Stimulated activated naive CD8-positive, alpha-beta T cell treated with anti-CD3 and anti-CD28 coated beads, Interleukin-15, Interleukin-2, amounts not matched to agents 100 ng/mL and 50 ng/mL, for 24 hours (primary cell): ENCODE data around the gene METTL21C.

ENCODE experiments used
- H3K27ac Mint-ChIP-seq: one replicate; pipeline ENCODE4 v1.8.0; 2021; ENCODE audit warnings: mild to moderate bottlenecking, mixed read lengths
- H3K27me3 Mint-ChIP-seq: one replicate; pipeline ENCODE4 v1.8.0; 2021; ENCODE audit warnings: mixed read lengths
- H3K36me3 Mint-ChIP-seq: one replicate; pipeline ENCODE4 v1.8.0; 2021; ENCODE audit warnings: low read depth, mixed read lengths
- H3K4me1 Mint-ChIP-seq: one replicate; pipeline ENCODE4 v1.8.0; 2021; ENCODE audit warnings: low read depth, mixed read lengths
- H3K4me3 Mint-ChIP-seq: one replicate; pipeline ENCODE4 v1.8.0; 2021; ENCODE audit warnings: mild to moderate bottlenecking, mixed read lengths
- H3K9me3 Mint-ChIP-seq: one replicate; pipeline ENCODE4 v1.8.0; 2021; ENCODE audit warnings: mixed read lengths

Gene METTL21C

GRCh38 chr13:102703726-102704035 is 8.8 kb upstream of the METTL21C start:
- peaks cover 6% of the 10 kb centered on the region for H3K27me3 Mint-ChIP-seq
- H3K36me3 Mint-ChIP-seq: no peaks in the 10 kb centered on the region
- H3K4me1 Mint-ChIP-seq: peaks cover 4% of the 10 kb centered on the region
- H3K4me3 Mint-ChIP-seq: no peak overlapping the region
- peaks cover 4% of the 10 kb centered on the region for H3K9me3 Mint-ChIP-seq
- H3K27ac Mint-ChIP-seq: no peak overlapping the region

DNA sequence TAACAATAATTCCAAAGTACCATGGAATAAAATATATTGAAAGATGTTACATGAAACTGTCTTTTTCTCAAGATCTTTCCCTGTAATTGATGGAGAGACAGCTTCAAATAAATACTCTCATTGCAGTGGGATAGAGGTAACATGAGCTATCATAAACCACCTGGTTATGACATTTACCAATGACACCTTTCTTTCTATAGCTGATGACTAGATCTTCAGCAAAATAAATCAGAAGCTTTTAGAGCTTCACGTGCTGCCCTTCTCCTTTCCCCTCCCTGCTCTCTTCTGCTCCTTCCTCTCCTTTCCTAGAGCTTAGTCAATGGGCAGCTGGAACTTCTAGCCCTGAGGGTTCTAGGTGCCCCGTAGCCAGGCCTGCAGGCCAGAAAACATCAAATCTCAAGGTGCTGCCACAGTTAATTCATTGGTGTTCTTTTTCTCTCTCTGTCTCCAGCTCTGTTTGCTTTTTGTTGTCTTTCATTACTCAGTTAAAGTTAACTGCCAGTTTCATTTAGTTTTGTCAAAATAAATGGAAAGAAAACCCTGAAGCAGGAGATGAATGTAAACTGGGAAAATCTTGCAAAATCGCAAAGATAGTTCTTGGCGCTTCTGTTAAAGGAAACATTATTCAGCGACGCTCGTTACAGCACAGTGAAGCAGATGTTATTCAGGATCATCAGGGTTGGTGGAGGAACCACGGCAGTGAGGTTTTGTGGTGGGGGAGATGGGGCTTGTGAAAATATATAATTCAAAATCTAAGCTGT is 8.3 kb upstream of the METTL21C start:
- Mint-ChIP-seq H3K9me3 (peaks cover 4% of the 10 kb centered on the region), H3K4me1 (peaks cover 4% of the 10 kb centered on the region), H3K36me3 (no peaks in the 10 kb centered on the region), H3K27ac (no peak overlapping the region), H3K4me3 (no peak overlapping the region), H3K27me3 (peaks cover 6% of the 10 kb centered on the region)

DNA sequence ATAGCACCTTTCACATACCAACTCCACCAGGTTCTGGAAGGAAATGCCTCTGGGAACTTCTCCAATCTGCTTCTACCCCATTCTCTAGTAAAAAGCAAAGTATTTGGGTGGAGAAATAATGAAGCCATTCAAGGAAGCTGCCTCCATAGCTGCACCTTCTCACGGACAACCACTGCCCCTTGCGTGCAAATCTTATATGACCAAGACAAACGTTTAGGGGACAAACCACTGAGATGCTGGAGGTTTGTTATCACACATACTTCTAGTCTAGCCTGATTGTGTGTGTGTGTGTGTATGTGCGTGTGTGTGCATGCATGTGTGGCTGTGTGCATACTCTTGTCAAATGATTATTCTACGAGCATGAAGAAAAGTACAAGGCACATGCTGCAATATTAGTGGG is 6.5 kb upstream of the METTL21C start:
- H3K36me3 Mint-ChIP-seq: no peaks in the 10 kb centered on the region
- H3K4me1 Mint-ChIP-seq: peaks cover 4% of the 10 kb centered on the region
- peaks cover 6% of the 10 kb centered on the region for H3K27me3 Mint-ChIP-seq
- H3K9me3 Mint-ChIP-seq: peaks cover 4% of the 10 kb centered on the region
- H3K4me3 Mint-ChIP-seq: no peak overlapping the region
- H3K27ac Mint-ChIP-seq: no peak overlapping the region

- Mint-ChIP-seq H3K36me3 (no peaks in the 10 kb centered on the region), H3K4me3 (no peak overlapping the region), H3K4me1 (peaks cover 4% of the 10 kb centered on the region), H3K27me3 (peaks cover 6% of the 10 kb centered on the region), H3K9me3 (peaks cover 4% of the 10 kb centered on the region), H3K27ac (no peak overlapping the region)
Measured at GRCh38 chr13:102700088-102701031, 5.5 kb upstream of the METTL21C start.

DNA sequence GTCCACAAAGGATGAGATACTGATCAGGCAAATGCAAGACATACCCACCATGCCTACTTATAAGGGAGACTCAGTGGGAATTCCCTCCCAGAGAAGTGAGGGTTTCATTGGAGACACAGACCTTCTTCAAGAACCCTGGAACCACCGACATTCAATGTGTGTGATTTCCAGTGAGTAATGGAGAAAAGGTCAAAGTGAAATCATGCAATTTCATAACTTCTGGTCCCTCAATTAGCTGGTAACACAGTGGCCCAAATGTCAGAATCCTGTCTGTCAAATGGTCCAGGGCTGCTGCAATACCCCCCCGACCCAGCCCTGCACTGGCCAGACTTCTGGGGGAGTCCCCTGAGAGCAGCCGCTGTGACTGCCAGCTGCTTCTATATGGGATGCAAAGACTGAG is 4.7 kb upstream of the METTL21C start:
- Mint-ChIP-seq H3K9me3 (peaks cover 4% of the 10 kb centered on the region), H3K27me3 (peaks cover 7% of the 10 kb centered on the region), H3K4me3 (no peak overlapping the region), H3K36me3 (no peaks in the 10 kb centered on the region), H3K4me1 (peaks cover 4% of the 10 kb centered on the region), H3K27ac (no peak overlapping the region)

DNA sequence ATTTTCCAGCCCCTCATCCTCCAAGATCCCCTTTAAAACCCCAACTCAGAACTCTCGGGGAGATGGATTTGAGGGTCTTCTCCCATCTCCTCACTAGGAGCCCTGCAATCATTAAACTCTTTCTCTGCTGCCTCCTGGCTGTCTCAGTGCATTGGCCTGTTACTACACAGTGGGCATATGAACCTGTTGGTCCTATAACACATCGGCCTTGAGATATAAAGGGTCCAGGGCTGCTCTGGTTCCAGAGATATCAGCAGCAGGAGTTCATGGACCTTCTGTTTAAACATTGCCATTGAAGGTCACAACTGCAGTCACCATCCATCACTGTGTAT is 3.8 kb upstream of the METTL21C start:
- no peak overlapping the region for H3K4me3 Mint-ChIP-seq
- peaks cover 4% of the 10 kb centered on the region for H3K4me1 Mint-ChIP-seq
- no peaks in the 10 kb centered on the region for H3K36me3 Mint-ChIP-seq
- peaks cover 7% of the 10 kb centered on the region for H3K27me3 Mint-ChIP-seq
- peaks cover 4% of the 10 kb centered on the region for H3K9me3 Mint-ChIP-seq
- H3K27ac Mint-ChIP-seq: no peak overlapping the region

DNA sequence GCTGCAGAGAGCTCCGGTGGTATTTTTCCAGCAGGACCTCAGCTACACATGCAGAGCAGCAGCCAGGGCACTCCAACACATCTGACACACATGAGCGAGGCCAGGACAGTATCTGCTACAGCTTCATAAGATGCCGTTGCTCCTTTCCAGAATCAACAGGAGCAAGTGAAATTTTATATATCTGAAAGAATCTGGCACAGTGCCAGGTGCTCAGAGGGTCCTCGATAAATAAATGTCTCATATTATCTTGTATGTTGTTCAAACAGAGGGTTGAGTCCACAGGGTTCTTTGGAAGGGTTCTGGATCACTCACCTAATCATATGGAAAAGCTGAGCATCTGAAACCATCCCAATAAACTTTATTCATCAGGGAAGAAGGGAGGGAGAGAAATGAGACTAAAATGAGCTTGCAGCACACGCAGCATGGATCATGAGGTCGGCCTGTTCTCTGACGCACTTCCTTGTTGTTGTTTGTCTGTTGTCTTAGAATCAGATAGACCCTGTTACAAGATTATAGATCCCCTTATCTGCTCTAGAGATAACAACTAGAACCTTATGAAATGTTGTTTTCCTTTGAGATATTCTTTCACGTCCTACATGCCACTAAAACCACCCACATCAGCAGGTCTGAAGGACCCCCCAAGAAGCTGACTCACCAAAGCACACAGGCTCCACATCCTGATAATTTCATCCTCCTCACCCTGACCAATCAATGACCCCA is 3.2 kb upstream of the METTL21C start:
- H3K36me3 Mint-ChIP-seq: no peaks in the 10 kb centered on the region
- no peak overlapping the region for H3K27ac Mint-ChIP-seq
- peaks cover 4% of the 10 kb centered on the region for H3K4me1 Mint-ChIP-seq
- no peak overlapping the region for H3K4me3 Mint-ChIP-seq
- H3K9me3 Mint-ChIP-seq: peaks cover 4% of the 10 kb centered on the region
- H3K27me3 Mint-ChIP-seq: peaks cover 7% of the 10 kb centered on the region

DNA sequence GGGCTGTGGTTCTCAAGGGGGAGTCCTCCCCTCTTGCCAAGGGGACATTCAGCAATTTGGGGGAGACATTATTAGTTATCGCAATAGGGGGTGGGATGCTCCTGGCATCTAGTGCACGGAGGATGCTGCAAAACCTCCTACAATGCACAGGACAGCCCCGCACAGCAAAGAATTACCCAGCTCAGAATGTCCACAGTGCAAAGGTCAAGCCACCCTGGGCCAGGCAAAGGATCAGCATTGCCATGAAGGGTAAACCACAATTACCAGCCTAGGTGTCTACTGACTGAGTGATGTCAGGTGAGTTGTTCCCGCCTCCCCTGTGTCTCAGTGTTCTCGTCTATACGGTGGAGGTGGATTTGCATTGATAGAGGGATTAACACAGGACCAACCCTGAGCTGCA is 2.4 kb upstream of the METTL21C start:
- peaks cover 4% of the 10 kb centered on the region for H3K4me1 Mint-ChIP-seq
- H3K9me3 Mint-ChIP-seq: peaks cover 4% of the 10 kb centered on the region
- no peak overlapping the region for H3K4me3 Mint-ChIP-seq
- peaks cover 10% of the 10 kb centered on the region for H3K27me3 Mint-ChIP-seq
- no peaks in the 10 kb centered on the region for H3K36me3 Mint-ChIP-seq
- no peak overlapping the region for H3K27ac Mint-ChIP-seq

DNA sequence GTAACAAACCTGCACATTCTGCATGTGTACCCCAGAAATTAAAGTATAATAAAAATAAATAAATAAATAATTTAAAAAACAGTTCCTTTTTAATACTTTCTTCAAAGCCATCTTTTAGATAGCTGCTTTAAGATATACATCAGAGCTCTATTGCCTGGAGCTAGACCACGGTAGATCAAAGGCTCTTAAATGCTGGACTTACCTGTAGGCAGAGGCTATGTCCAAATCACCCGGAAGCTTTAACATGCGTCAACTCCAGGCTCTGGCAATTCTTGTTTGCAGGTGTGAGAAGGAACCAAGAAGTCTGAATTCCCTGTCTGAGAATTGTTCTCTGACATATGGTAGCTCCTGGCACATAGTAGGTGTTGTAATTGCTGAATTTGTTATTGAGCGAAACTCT is 1.6 kb upstream of the METTL21C start:
- peaks cover 4% of the 10 kb centered on the region for H3K9me3 Mint-ChIP-seq
- H3K36me3 Mint-ChIP-seq: no peaks in the 10 kb centered on the region
- peaks cover 15% of the 10 kb centered on the region for H3K27me3 Mint-ChIP-seq
- no peak overlapping the region for H3K27ac Mint-ChIP-seq
- H3K4me1 Mint-ChIP-seq: peaks cover 4% of the 10 kb centered on the region
- H3K4me3 Mint-ChIP-seq: no peak overlapping the region

DNA sequence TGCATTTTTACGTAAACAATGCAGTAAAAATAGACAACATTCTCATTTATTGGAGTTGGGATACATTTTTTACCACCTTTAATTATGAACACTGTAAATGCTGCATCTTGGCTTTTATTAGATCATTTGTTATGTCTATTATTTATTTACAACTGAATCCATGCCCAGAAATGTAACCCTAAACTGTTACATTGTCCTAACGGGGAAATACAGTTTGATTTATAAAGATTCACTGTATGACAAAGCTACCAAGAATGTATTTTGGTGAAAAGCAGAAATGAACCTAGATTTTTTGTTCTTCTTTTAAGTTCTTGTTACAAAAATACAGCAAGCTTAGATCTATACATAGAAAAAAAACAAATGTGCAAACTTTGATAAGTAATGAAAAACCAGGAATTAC is 1.1 kb downstream of the METTL21C start:
- no peak overlapping the region for H3K27ac Mint-ChIP-seq
- H3K4me1 Mint-ChIP-seq: peaks cover under 1% of the 10 kb centered on the region
- H3K27me3 Mint-ChIP-seq: peaks cover 15% of the 10 kb centered on the region
- H3K4me3 Mint-ChIP-seq: no peak overlapping the region
- no peaks in the 10 kb centered on the region for H3K9me3 Mint-ChIP-seq
- H3K36me3 Mint-ChIP-seq: no peaks in the 10 kb centered on the region

GRCh38 chr13:102693250-102693649 is 1.6 kb downstream of the METTL21C start:
- Mint-ChIP-seq H3K27me3 (peaks cover 15% of the 10 kb centered on the region), H3K4me3 (no peak overlapping the region), H3K36me3 (no peaks in the 10 kb centered on the region), H3K9me3 (no peaks in the 10 kb centered on the region), H3K4me1 (peaks cover 6% of the 10 kb centered on the region), H3K27ac (no peak overlapping the region)

DNA sequence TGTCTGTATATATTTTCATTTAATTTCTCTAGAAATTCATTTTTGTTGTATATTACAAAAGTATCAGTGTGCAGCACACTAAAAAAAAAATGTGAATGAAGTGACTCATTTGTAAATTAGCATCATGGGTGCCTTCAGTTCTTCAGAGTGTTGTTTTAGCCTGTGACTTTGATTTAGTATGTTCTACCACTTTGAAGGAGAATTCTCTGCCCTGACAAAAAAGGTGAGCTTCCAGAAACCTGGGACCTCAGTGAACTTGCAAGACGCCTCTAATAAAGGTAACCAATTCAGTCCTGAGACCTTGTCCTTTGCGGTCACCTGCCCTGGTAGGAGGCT is 2.4 kb downstream of the METTL21C start:
- H3K27ac Mint-ChIP-seq: no peak overlapping the region
- no peaks in the 10 kb centered on the region for H3K36me3 Mint-ChIP-seq
- H3K27me3 Mint-ChIP-seq: peaks cover 15% of the 10 kb centered on the region
- H3K4me1 Mint-ChIP-seq: peaks cover 7% of the 10 kb centered on the region
- H3K4me3 Mint-ChIP-seq: no peak overlapping the region
- no peaks in the 10 kb centered on the region for H3K9me3 Mint-ChIP-seq

DNA sequence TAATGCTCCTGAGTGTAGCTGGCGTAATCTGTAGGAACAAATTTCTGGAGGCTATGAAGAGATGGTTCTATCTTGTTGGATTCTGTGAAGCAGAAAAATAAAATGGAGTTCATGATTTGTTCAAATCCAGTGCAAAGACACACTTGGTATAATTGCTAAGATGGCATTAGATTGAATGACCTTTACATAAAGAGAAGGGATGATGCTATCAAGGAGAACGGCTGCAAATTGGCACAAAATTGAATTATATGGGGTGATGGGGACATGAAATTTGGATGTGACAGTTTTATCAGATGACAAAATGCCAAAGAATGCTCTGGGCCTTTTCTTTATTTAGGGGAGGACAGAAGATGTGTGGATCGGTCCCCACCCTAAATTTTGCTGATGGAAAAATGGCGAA is 4.0 kb downstream of the METTL21C start:
- Mint-ChIP-seq H3K27me3 (peaks cover 15% of the 10 kb centered on the region), H3K36me3 (no peaks in the 10 kb centered on the region), H3K4me1 (peaks cover 19% of the 10 kb centered on the region), H3K4me3 (no peak overlapping the region), H3K9me3 (no peaks in the 10 kb centered on the region), H3K27ac (no peak overlapping the region)

GRCh38 chr13:102688306-102688973 is 6.4 kb downstream of the METTL21C start:
- Mint-ChIP-seq H3K4me1 (peaks cover 21% of the 10 kb centered on the region), H3K36me3 (no peaks in the 10 kb centered on the region), H3K27ac (no peak overlapping the region), H3K4me3 (no peak overlapping the region), H3K27me3 (peaks cover 8% of the 10 kb centered on the region), H3K9me3 (no peaks in the 10 kb centered on the region)

DNA sequence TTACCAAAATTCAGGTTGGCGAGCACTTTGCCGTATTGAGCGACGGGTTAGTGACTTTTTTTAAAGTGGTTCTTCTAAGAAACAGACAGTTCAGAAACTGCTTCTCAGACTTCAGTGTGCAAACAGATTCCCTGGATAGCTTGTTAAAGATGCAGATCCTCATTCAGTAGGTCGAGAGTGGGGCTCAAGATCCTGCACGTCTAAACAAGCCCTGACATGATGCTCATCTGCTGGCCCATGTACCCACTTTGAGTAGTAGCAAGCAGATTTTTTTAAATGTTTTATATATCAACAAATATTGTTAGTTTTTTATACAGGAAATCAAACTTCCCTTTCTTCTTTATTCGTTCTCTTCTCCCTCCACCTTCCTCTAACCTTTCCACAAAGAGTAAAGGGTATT is 7.3 kb downstream of the METTL21C start:
- Mint-ChIP-seq H3K4me1 (peaks cover 23% of the 10 kb centered on the region), H3K4me3 (no peak overlapping the region), H3K36me3 (no peaks in the 10 kb centered on the region), H3K27me3 (peaks cover 5% of the 10 kb centered on the region), H3K27ac (no peak overlapping the region), H3K9me3 (no peaks in the 10 kb centered on the region)
